GM12878 (cell line): ENCODE measurements around the gene SCYGR2.

ENCODE experiments used
- CTCF ChIP-seq, 3 experiments: IDR thresholded peaks in 2 of 3; conservative IDR thresholded peaks in 1 of 3; 2 replicates each; pipeline ENCODE4 v1.5.1; 2011; ENCODE audit warnings: low read depth in 3 of 3, low read length in 3 of 3, mild to moderate bottlenecking in 3 of 3, control low read depth in 2 of 3, moderate library complexity in 2 of 3, inconsistent platforms in 1 of 3, mixed read lengths in 1 of 3; ENCODE audit not compliant: control insufficient read depth in 2 of 3, insufficient read depth in 1 of 3; ENCODE audit errors: extremely low read depth in 1 of 3
- FOS ChIP-seq: IDR thresholded peaks from 3 replicates; pipeline ENCODE4 v1.6.1; 2011; ENCODE audit warnings: borderline replicate concordance; ENCODE audit not compliant: insufficient read length; ENCODE audit errors: extremely low read depth
- MTA3 ChIP-seq: IDR thresholded peaks from 2 replicates; pipeline ENCODE4 v1.6.1; 2012; ENCODE audit warnings: low read length, inconsistent platforms, borderline replicate concordance
- POLR2AphosphoS2 ChIP-seq: IDR thresholded peaks from 2 replicates; pipeline ENCODE4 v1.6.1; 2011; ENCODE audit warnings: low read depth, mild to moderate bottlenecking, low read length, improper control_type of control experiment, moderate library complexity
- SIN3A ChIP-seq: IDR thresholded peaks from 2 replicates; pipeline ENCODE4 v1.6.1; 2012; ENCODE audit warnings: low read depth, low read length, improper control_type of control experiment
- SRF ChIP-seq, 2 experiments: IDR thresholded peaks; 2 replicates each; pipeline ENCODE4 v1.6.1; 2011; ENCODE audit warnings: low read depth in 2 of 2, low read length in 2 of 2, mild to moderate bottlenecking in 1 of 2, moderate library complexity in 1 of 2
- TARDBP ChIP-seq: IDR thresholded peaks from 2 replicates; pipeline ENCODE4 v1.6.1; 2016; ENCODE audit warnings: borderline replicate concordance
- USF2 ChIP-seq: IDR thresholded peaks from 2 replicates; pipeline ENCODE4 v1.6.1; 2011; ENCODE audit warnings: low read depth, low read length, improper control_type of control experiment, borderline replicate concordance
- ZSCAN29 ChIP-seq: fragments of 450-650 bp; IDR thresholded peaks from 2 replicates; pipeline ENCODE4 v1.6.1; 2017; ENCODE audit warnings: mild to moderate bottlenecking, moderate library complexity
- TF ChIP-seq, protein P1 (sequence below): fragments of 450-650 bp; IDR thresholded peaks from 2 replicates; pipeline ENCODE4 v1.6.1; 2018; ENCODE audit warnings: borderline replicate concordance, mild to moderate bottlenecking; ENCODE audit not compliant: partially characterized antibody

- TF ChIP-seq USF2 (no peak), ZSCAN29 (no peak), CTCF (IDR thresholded peaks at IDR 0.05 in 2 of 3, conservative IDR thresholded peaks at IDR 0.05 in 1 of 3; ENCODE audit: control insufficient read depth in 2 of 3, extremely low read depth in 1 of 3, insufficient read depth in 1 of 3, low read depth in 3 of 3, low read length in 3 of 3) (no peak), FOS (no peak), SIN3A (no peak), POLR2AphosphoS2 (no peak), MTA3 (no peak), SRF (IDR thresholded peaks at IDR 0.05; ENCODE audit: low read depth in 2 of 2, low read length in 2 of 2) (no peak), TARDBP (no peak)
- TF ChIP-seq, protein P1, sequence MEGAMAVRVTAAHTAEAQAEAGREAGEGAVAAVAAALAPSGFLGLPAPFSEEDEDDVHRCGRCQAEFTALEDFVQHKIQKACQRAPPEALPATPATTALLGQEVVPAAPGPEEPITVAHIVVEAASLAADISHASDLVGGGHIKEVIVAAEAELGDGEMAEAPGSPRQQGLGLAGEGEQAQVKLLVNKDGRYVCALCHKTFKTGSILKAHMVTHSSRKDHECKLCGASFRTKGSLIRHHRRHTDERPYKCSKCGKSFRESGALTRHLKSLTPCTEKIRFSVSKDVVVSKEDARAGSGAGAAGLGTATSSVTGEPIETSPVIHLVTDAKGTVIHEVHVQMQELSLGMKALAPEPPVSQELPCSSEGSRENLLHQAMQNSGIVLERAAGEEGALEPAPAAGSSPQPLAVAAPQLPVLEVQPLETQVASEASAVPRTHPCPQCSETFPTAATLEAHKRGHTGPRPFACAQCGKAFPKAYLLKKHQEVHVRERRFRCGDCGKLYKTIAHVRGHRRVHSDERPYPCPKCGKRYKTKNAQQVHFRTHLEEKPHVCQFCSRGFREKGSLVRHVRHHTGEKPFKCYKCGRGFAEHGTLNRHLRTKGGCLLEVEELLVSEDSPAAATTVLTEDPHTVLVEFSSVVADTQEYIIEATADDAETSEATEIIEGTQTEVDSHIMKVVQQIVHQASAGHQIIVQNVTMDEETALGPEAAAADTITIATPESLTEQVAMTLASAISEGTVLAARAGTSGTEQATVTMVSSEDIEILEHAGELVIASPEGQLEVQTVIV, result no peak
Measured at GRCh38 chr2:227617316-227618230, 18.9 kb downstream of the SCYGR2 start, which contains the start of gene SCYGR4.
